H1 (cell line): ENCODE results near the gene NPFF. TPM values are rescaled to one million over a fixed set of nuclear protein-coding genes. Genes with fewer than 3 reads are reported as not detected.

Source experiments
- CTCF ChIA-PET: fragments of 300-600 bp; sonication (Branson Sonifier 250); formaldehyde crosslinking; loops from one replicate; lab custom pipeline; 2021; ENCODE audit not compliant: partially characterized antibody; lab: Charles Lee
- POLR2A ChIA-PET: fragments of 300-600 bp; sonication (Branson Sonifier 250); formaldehyde crosslinking; loops from one replicate; lab custom pipeline; 2021; ENCODE audit warnings: inconsistent platforms; ENCODE audit not compliant: partially characterized antibody; lab: Charles Lee
- DNase-seq, 2 experiments: peaks; one replicate each; pipeline versions ENCODE4 v3.0.0 to v3.0.0-alpha.2; 2010 to 2022; ENCODE audit warnings: low spot score in 2 of 2, low read depth in 1 of 2, mixed read lengths in 1 of 2
- FAIRE-seq: peaks from 2 replicates; lab custom pipeline; 2011; peaks lifted over from hg19 to GRCh38; lab: Jason Lieb, UNC
- H2AFZ ChIP-seq: 2 replicates; pipeline ENCODE4 v1.8.1; 2012; ENCODE audit warnings: low read length, inconsistent platforms
- H2AK5ac ChIP-seq: 2 replicates; pipeline ENCODE4 v1.6.1; 2013; ENCODE audit warnings: low read depth, low read length
- H2BK120ac ChIP-seq: replicated peaks from 2 replicates; pipeline ENCODE3; 2013; ENCODE audit warnings: low read depth, low read length, inconsistent platforms
- H2BK12ac ChIP-seq: 2 replicates; pipeline ENCODE4 v1.6.1; 2013; ENCODE audit warnings: low read depth, low read length
- H2BK15ac ChIP-seq: 2 replicates; pipeline ENCODE4 v1.6.1; 2013; ENCODE audit warnings: low read length
- H2BK20ac ChIP-seq: 2 replicates; pipeline ENCODE4 v1.6.1; 2013; ENCODE audit warnings: low read length
- H2BK5ac ChIP-seq: 2 replicates; pipeline ENCODE4 v1.6.1; 2013; ENCODE audit warnings: low read depth, low read length
- H3K14ac ChIP-seq: 2 replicates; pipeline ENCODE4 v1.6.1; 2013; ENCODE audit warnings: inconsistent platforms; ENCODE audit not compliant: insufficient read length
- H3K18ac ChIP-seq: 2 replicates; pipeline ENCODE4 v1.6.1; 2013; ENCODE audit warnings: low read length; ENCODE audit errors: extremely low read depth
- H3K23ac ChIP-seq: 2 replicates; pipeline ENCODE4 v1.6.1; 2013; ENCODE audit warnings: inconsistent platforms; ENCODE audit not compliant: insufficient read length
- H3K23me2 ChIP-seq: 2 replicates; pipeline ENCODE4 v1.6.1; 2013; ENCODE audit warnings: low read depth, low read length
- H3K27ac ChIP-seq: 2 replicates; pipeline ENCODE4 v1.6.1; 2011; ENCODE audit warnings: low read depth, low read length, inconsistent platforms
- H3K27me3 ChIP-seq, 4 experiments: replicated peaks in 1 of 4; 1 replicate in 1 of 4; 2 replicates in 3 of 4; pipeline versions ENCODE4 v1.6.1 to v1.8.1; 2011 to 2013; ENCODE audit warnings: low read length in 3 of 4, mild to moderate bottlenecking in 3 of 4, inconsistent platforms in 2 of 4, mixed read lengths in 2 of 4, moderate library complexity in 1 of 4; ENCODE audit not compliant: control insufficient read depth in 3 of 4, insufficient read depth in 3 of 4; ENCODE audit errors: extremely low read depth in 1 of 4
- H3K36me3 ChIP-seq, 4 experiments: 2 replicates each; pipeline versions ENCODE4 v1.6.1 to v1.8.1; 2011 to 2013; ENCODE audit warnings: mild to moderate bottlenecking in 4 of 4, low read length in 3 of 4, moderate library complexity in 2 of 4, control low read depth in 1 of 4, inconsistent platforms in 1 of 4; ENCODE audit not compliant: insufficient read depth in 4 of 4, control insufficient read depth in 2 of 4
- H3K4ac ChIP-seq: replicated peaks from 2 replicates; pipeline ENCODE3; 2013; ENCODE audit warnings: low read length, low read depth, mixed read lengths, inconsistent platforms; ENCODE audit not compliant: insufficient read length
- H3K4me1 ChIP-seq, 4 experiments: replicated peaks in 1 of 4; 1 replicate in 1 of 4; 2 replicates in 3 of 4; pipeline versions ENCODE4 v1.6.1 to v1.8.1; 2011 to 2013; ENCODE audit warnings: low read length in 3 of 4, inconsistent platforms in 2 of 4, mixed read lengths in 1 of 4; ENCODE audit not compliant: insufficient read depth in 4 of 4, control insufficient read depth in 3 of 4
- H3K4me2 ChIP-seq, 2 experiments: 2 replicates each; pipeline versions ENCODE4 v1.6.1 to v1.8.1; 2011 to 2013; ENCODE audit warnings: low read depth in 2 of 2, low read length in 2 of 2, control low read depth in 1 of 2, inconsistent platforms in 1 of 2, mild to moderate bottlenecking in 1 of 2; ENCODE audit not compliant: insufficient read depth in 1 of 2
- H3K4me3 ChIP-seq, 4 experiments: fragments of 200-600, 300-600 bp in 1 of 4; sonication (generic), shearing (Covaris generic), sonication (Bioruptor Twin) in 1 of 4; 2 replicates each; pipeline versions ENCODE4 v1.5.1 to v1.8.1; 2011 to 2016; ENCODE audit warnings: low read length in 4 of 4, low read depth in 3 of 4, control low read depth in 2 of 4, inconsistent platforms in 2 of 4, mild to moderate bottlenecking in 2 of 4, mixed read lengths in 1 of 4, moderate library complexity in 1 of 4; ENCODE audit not compliant: insufficient read depth in 2 of 4; ENCODE audit errors: extremely low read depth in 1 of 4
- H3K56ac ChIP-seq: replicated peaks from 2 replicates; pipeline ENCODE3; 2013; ENCODE audit warnings: low read depth, mild to moderate bottlenecking, mixed read lengths, low read length, inconsistent platforms; ENCODE audit not compliant: insufficient read length
- H3K79me1 ChIP-seq: 2 replicates; pipeline ENCODE4 v1.6.1; 2013; ENCODE audit warnings: low read depth, low read length, control low read depth
- H3K79me2 ChIP-seq, 2 experiments: 2 replicates each; pipeline versions ENCODE4 v1.6.1 to v1.8.1; 2012 to 2013; ENCODE audit warnings: low read length in 2 of 2, mild to moderate bottlenecking in 2 of 2, inconsistent platforms in 1 of 2; ENCODE audit not compliant: insufficient read depth in 2 of 2, control insufficient read depth in 1 of 2
- H3K9ac ChIP-seq, 4 experiments: replicated peaks in 1 of 4; 1 replicate in 1 of 4; 2 replicates in 3 of 4; pipeline versions ENCODE4 v1.6.1 to v1.8.1; 2011 to 2013; ENCODE audit warnings: low read depth in 3 of 4, low read length in 3 of 4, control low read depth in 2 of 4, mild to moderate bottlenecking in 2 of 4, moderate library complexity in 2 of 4, inconsistent platforms in 1 of 4; ENCODE audit errors: extremely low read depth in 1 of 4
- H3K9me3 ChIP-seq, 2 experiments: 2 replicates each; pipeline versions ENCODE4 v1.6.1 to v1.8.1; 2012 to 2013; ENCODE audit warnings: mild to moderate bottlenecking in 2 of 2, moderate library complexity in 2 of 2, control low read depth in 1 of 2, inconsistent platforms in 1 of 2, low read depth in 1 of 2, low read length in 1 of 2, mixed read lengths in 1 of 2; ENCODE audit not compliant: insufficient read depth in 2 of 2
- H4K20me1 ChIP-seq, 2 experiments: replicated peaks in 1 of 2; 2 replicates each; pipeline versions ENCODE3 to v1.8.1; 2011 to 2013; ENCODE audit warnings: inconsistent platforms in 2 of 2, low read length in 2 of 2, mild to moderate bottlenecking in 1 of 2; ENCODE audit not compliant: insufficient read depth in 2 of 2, control insufficient read depth in 1 of 2
- H4K5ac ChIP-seq: 2 replicates; pipeline ENCODE4 v1.6.1; 2013; ENCODE audit warnings: low read length, low read depth, mixed read lengths, inconsistent platforms; ENCODE audit not compliant: insufficient read length
- H4K8ac ChIP-seq: 2 replicates; pipeline ENCODE4 v1.8.0; 2013; ENCODE audit warnings: mild to moderate bottlenecking, moderate library complexity, low read length, inconsistent platforms; ENCODE audit not compliant: insufficient read depth; ENCODE audit errors: extremely low read depth
- H4K91ac ChIP-seq: replicated peaks from 2 replicates; pipeline ENCODE3; 2013; ENCODE audit warnings: low read length, mixed read lengths, inconsistent platforms; ENCODE audit not compliant: insufficient read length
- BACH1 ChIP-seq: IDR thresholded peaks from 2 replicates; pipeline ENCODE4 v1.6.1; 2012; ENCODE audit warnings: low read length, improper control_type of control experiment
- CREB1 ChIP-seq: IDR thresholded peaks from 2 replicates; pipeline ENCODE4 v1.6.1; 2012; ENCODE audit warnings: inconsistent platforms
- JUND ChIP-seq: IDR thresholded peaks from 2 replicates; pipeline ENCODE4 v1.6.1; 2011; ENCODE audit warnings: mild to moderate bottlenecking, improper control_type of control experiment, low read length
- KDM1A ChIP-seq: fragments of 200-600, 300-600 bp; sonication (generic); IDR thresholded peaks from 2 replicates; pipeline ENCODE4 v1.7.1; 2016; ENCODE audit warnings: mild to moderate bottlenecking, low read length, borderline replicate concordance
- SP1 ChIP-seq: IDR thresholded peaks from 2 replicates; pipeline ENCODE4 v1.6.1; 2011; ENCODE audit warnings: low read depth, low read length
- TAF1 ChIP-seq: IDR thresholded peaks from 2 replicates; pipeline ENCODE4 v1.6.1; 2011; ENCODE audit warnings: mild to moderate bottlenecking, low read depth, low read length
- WGBS, 2 experiments: shearing (Covaris generic) in 1 of 2; methylation state at CpG; one replicate each; pipeline versions ENCODE4 v1.1.6 to v1.1.7; 2013 to 2015; ENCODE audit warnings: low lambda C conversion rate in 2 of 2, mixed read lengths in 2 of 2, inconsistent platforms in 1 of 2, low coverage in 1 of 2, missing lambda C conversion rate in 1 of 2; ENCODE audit not compliant: insufficient replicate concordance in 2 of 2, insufficient coverage in 1 of 2, insufficient read length in 1 of 2; ENCODE audit errors: extremely low coverage in 1 of 2, missing lambda C conversion rate in 1 of 2; 5-methylcytosine and 5-hydroxymethylcytosine counted together
- polyA plus RNA-seq, 7 experiments: library from polyadenylated mRNA; depleted of rRNA in 3 of 7; stranded (reverse) in 5 of 7; unstranded in 2 of 7; fragments of >200 nt in 5 of 7; fragments of 200-250 nt in 2 of 7; gene quantifications; 1 replicate in 5 of 7; 2 replicates in 1 of 7; 4 replicates in 1 of 7; pipeline versions ENCODE4 v1.2.1 to v1.2.3, GENCODE V29; 2011 to 2013; ENCODE audit warnings: missing spikeins in 2 of 7, mixed read lengths in 2 of 7
- total RNA-seq: library from RNA; stranded (reverse); fragmentation: NEBNext Ultra II Directional; extraction: Animal tissue kit (Norgen Biotek cat#: 25700); gene quantifications from 2 replicates; pipeline ENCODE4 v1.2.1, GENCODE V29; 2021
- TF ChIP-seq, protein P1 (sequence below), 3 experiments: IDR thresholded peaks; 1 replicate in 2 of 3; 2 replicates in 1 of 3; pipeline versions ENCODE4 v1.5.1 to v1.6.1; 2011; ENCODE audit warnings: low read length in 3 of 3, mild to moderate bottlenecking in 3 of 3, inconsistent platforms in 2 of 3, low read depth in 1 of 3, moderate library complexity in 1 of 3; ENCODE audit not compliant: insufficient read depth in 1 of 3; ENCODE audit errors: control extremely low read depth in 1 of 3

NPFF gene
- total and polyA plus RNA-seq, 2 of the 8 experiments (the other 6 are each of a cell fraction or from before 2014, with no cell fraction given): not detected

DNA sequence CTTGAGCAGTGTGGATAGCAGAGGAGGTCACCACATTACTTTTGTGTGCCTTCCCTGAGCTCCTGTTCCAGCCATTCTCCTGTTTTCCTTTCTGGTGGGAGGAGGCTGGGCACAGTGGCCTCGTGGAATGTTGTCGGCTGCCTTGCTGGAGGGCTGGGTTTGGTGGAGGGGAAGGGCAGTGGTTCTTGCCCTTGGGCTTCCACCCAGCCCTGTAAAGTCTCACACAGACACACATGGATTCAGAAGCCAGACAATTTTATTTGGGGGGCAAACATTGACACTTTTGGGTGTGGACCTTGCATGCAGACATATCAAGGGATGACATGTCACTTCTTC lies 866 bp downstream of the NPFF start:
- H2AK5ac ChIP-seq: no peak overlapping the region
- H4K8ac ChIP-seq: no peak overlapping the region
- no peak overlapping the region for H3K4ac ChIP-seq
- no peak for DNase-seq
- peaks cover 9 to 23% (median 14%) of the 10 kb centered on the region in 4 experiments; a peak in 7 of 8 replicates for H3K36me3 ChIP-seq
- H3K23ac ChIP-seq: no peak overlapping the region
- no peak overlapping the region for H2BK12ac ChIP-seq
- no peak overlapping the region for H2BK5ac ChIP-seq
- H3K9me3 ChIP-seq: no peaks in the 10 kb centered on the region
- H3K9ac ChIP-seq: no peak overlapping the region
- ChIA-PET CTCF (interaction anchor here (1.2 to 3.9 kb wide), 4 partner anchors 13 to 185 kb away, joined by 3 to 10 read pairs (median 6); partner anchors contain the start of gene AAAS), POLR2A (interaction anchor here (2.0 to 67.0 kb wide), 2 partner anchors 9 to 38 kb away, joined by 10 to 3397 read pairs; partner anchors contain the start of genes PCBP2 and PRR13)
- H3K4me1 ChIP-seq: peaks cover 0 to 9% (median 7%) of the 10 kb centered on the region in 4 experiments; a peak in 6 of 7 replicates
- no peaks in the 10 kb centered on the region for H3K27me3 ChIP-seq
- peaks cover 5% of the 10 kb centered on the region for H3K23me2 ChIP-seq
- H3K79me2 ChIP-seq: peaks cover 0 to 12% of the 10 kb centered on the region in 2 experiments; a peak in 2 of 4 replicates
- H3K79me1 ChIP-seq: peaks cover 8% of the 10 kb centered on the region
- H3K4me2 ChIP-seq: no peak overlapping the region
- 96% methylated on average over 2 of the region's 2 CpGs; no CpG with 5 or more reads in 1 of the 2 experiments for WGBS, 2 experiments
- no peak overlapping the region for H3K27ac ChIP-seq
- H4K20me1 ChIP-seq: peaks cover 0 to 4% of the 10 kb centered on the region in 2 experiments
- H3K14ac ChIP-seq: no peak overlapping the region
- no peak overlapping the region for H3K56ac ChIP-seq
- no peak overlapping the region for H3K4me3 ChIP-seq
- H2BK20ac ChIP-seq: no peak overlapping the region
- no peak overlapping the region for H3K18ac ChIP-seq
- H2BK120ac ChIP-seq: no peak overlapping the region
- H4K5ac ChIP-seq: no peak overlapping the region
- no peak overlapping the region for H4K91ac ChIP-seq
- FAIRE-seq: no peak
- no peak overlapping the region for H2BK15ac ChIP-seq
- H2AFZ ChIP-seq: no peak overlapping the region
- TF ChIP-seq JUND (no peak), TAF1 (no peak), CREB1 (no peak), BACH1 (no peak), SP1 (no peak), KDM1A (no peak)
- TF ChIP-seq, protein P1, sequence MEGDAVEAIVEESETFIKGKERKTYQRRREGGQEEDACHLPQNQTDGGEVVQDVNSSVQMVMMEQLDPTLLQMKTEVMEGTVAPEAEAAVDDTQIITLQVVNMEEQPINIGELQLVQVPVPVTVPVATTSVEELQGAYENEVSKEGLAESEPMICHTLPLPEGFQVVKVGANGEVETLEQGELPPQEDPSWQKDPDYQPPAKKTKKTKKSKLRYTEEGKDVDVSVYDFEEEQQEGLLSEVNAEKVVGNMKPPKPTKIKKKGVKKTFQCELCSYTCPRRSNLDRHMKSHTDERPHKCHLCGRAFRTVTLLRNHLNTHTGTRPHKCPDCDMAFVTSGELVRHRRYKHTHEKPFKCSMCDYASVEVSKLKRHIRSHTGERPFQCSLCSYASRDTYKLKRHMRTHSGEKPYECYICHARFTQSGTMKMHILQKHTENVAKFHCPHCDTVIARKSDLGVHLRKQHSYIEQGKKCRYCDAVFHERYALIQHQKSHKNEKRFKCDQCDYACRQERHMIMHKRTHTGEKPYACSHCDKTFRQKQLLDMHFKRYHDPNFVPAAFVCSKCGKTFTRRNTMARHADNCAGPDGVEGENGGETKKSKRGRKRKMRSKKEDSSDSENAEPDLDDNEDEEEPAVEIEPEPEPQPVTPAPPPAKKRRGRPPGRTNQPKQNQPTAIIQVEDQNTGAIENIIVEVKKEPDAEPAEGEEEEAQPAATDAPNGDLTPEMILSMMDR (IDR thresholded peaks at IDR 0.05; ENCODE audit: control extremely low read depth in 1 of 3, insufficient read depth in 1 of 3, low read depth in 1 of 3, low read length in 3 of 3): no peak
